Ovary (tissue), 3 donors: ENCODE results near the gene ITPK1.

Experiments used
- POLR2A ChIP-seq: fragments of 450-650 bp; IDR thresholded peaks from one replicate; pipeline ENCODE4 v1.6.1; 2017; ENCODE audit warnings: antibody characterized with exemption, mild to moderate bottlenecking, moderate library complexity
- TF ChIP-seq, protein P1 (sequence below), 3 donors: fragments of 450-650 bp in 2 of 3; fragments of 200-600 bp in 1 of 3; IDR thresholded peaks; one replicate each; pipeline versions ENCODE4 v1.5.1 to v1.8.0; 2016 to 2022; ENCODE audit warnings: antibody characterized with exemption in 3 of 3, mild to moderate bottlenecking in 1 of 3
- donor health status: DM: no; HTN: no; CAD: no.

- TF ChIP-seq POLR2A, result no peak
- TF ChIP-seq, protein P1, sequence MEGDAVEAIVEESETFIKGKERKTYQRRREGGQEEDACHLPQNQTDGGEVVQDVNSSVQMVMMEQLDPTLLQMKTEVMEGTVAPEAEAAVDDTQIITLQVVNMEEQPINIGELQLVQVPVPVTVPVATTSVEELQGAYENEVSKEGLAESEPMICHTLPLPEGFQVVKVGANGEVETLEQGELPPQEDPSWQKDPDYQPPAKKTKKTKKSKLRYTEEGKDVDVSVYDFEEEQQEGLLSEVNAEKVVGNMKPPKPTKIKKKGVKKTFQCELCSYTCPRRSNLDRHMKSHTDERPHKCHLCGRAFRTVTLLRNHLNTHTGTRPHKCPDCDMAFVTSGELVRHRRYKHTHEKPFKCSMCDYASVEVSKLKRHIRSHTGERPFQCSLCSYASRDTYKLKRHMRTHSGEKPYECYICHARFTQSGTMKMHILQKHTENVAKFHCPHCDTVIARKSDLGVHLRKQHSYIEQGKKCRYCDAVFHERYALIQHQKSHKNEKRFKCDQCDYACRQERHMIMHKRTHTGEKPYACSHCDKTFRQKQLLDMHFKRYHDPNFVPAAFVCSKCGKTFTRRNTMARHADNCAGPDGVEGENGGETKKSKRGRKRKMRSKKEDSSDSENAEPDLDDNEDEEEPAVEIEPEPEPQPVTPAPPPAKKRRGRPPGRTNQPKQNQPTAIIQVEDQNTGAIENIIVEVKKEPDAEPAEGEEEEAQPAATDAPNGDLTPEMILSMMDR (IDR thresholded peaks at IDR 0.05), result peak; percentile 78 to 93 (median 90)
Observed at GRCh38 chr14:92951912-92952471, 163.7 kb downstream of the ITPK1 start.
